Cardiac muscle cell (in vitro differentiated cells and primary cell): ENCODE data around the gene CHMP5. TPM values are rescaled to one million over a fixed set of nuclear protein-coding genes. Genes with fewer than 3 reads are reported as not detected.
A peak's percentile ranks its signal among the peaks of the same experiment; 100 is the strongest.
"Not testable (repeated sequence)": the region's sequence is repeated elsewhere in the genome, so short reads cannot be mapped to it uniquely, and the experiment has no call there.

Experiments used
- DNase-seq, 2 donors: peaks; one replicate each; pipeline versions ENCODE4 v3.0.0 to v3.0.0-alpha.2; 2010 to 2017; ENCODE audit warnings: low read depth in 1 of 2, low spot score in 1 of 2
- H3K27ac ChIP-seq: fragments of 200-600 bp; sonication (generic); 2 replicates; pipeline ENCODE4 v1.5.1; 2016
- H3K27me3 ChIP-seq: fragments of 200-600 bp; sonication (generic); 2 replicates; pipeline ENCODE4 v1.6.0; 2016; ENCODE audit warnings: control low read depth
- H3K36me3 ChIP-seq: fragments of 200-600 bp; sonication (generic); 2 replicates; pipeline ENCODE4 v1.5.1; 2016; ENCODE audit warnings: control low read depth
- H3K4me1 ChIP-seq: fragments of 200-600 bp; sonication (generic); 2 replicates; pipeline ENCODE4 v1.8.1; 2017; ENCODE audit warnings: low read depth, mild to moderate bottlenecking, mixed run types
- H3K4me3 ChIP-seq: fragments of 200-600 bp; sonication (generic); 2 replicates; pipeline ENCODE4 v1.5.1; 2016; ENCODE audit warnings: mild to moderate bottlenecking
- H3K9me3 ChIP-seq: fragments of 200-600 bp; sonication (generic); 2 replicates; pipeline ENCODE4 v1.5.1; 2017; ENCODE audit warnings: low read depth, mild to moderate bottlenecking, control low read depth
- polyA plus RNA-seq: library from polyadenylated mRNA; unstranded; fragments of >200 nt; fragmentation: Nextera tagmentation; extraction: Ambion mirVana; gene quantifications from 2 replicates; pipeline ENCODE4 v1.2.1, GENCODE V29; 2016
- total RNA-seq: library from RNA; depleted of rRNA; stranded (reverse); fragments of >200 nt; gene quantifications from 2 replicates; pipeline ENCODE4 v1.2.3, GENCODE V29; 2016
- TF ChIP-seq, protein P1 (sequence below): IDR thresholded peaks from 2 replicates; pipeline ENCODE4 v1.5.1; 2012; ENCODE audit warnings: low read depth, mild to moderate bottlenecking, low read length

The CHMP5 gene
- total and polyA plus RNA-seq, 2 experiments from 2014 or later = 75.5 to 99.5 TPM

DNA sequence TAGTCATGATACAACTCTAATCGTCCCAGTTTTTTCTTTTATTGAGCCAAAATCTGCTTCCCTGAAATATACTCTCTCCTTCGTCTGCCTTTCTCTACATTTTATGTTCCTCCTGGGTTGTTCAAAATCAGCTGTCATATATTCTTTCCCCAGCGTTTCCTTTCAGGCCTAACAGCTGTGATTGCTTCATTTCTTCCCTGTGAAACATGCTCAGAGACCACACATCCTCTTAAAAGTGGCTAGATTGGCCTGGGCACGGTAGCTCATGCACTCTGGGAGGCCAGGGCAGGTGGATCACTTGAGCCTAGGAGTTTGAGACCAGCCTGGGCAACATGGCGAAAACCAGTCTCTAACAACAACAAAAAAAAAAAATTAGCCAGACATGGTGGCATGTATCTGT is 50.5 kb downstream of the CHMP5 start:
- H3K4me3 ChIP-seq = no peak overlapping the region
- TF ChIP-seq, protein P1, sequence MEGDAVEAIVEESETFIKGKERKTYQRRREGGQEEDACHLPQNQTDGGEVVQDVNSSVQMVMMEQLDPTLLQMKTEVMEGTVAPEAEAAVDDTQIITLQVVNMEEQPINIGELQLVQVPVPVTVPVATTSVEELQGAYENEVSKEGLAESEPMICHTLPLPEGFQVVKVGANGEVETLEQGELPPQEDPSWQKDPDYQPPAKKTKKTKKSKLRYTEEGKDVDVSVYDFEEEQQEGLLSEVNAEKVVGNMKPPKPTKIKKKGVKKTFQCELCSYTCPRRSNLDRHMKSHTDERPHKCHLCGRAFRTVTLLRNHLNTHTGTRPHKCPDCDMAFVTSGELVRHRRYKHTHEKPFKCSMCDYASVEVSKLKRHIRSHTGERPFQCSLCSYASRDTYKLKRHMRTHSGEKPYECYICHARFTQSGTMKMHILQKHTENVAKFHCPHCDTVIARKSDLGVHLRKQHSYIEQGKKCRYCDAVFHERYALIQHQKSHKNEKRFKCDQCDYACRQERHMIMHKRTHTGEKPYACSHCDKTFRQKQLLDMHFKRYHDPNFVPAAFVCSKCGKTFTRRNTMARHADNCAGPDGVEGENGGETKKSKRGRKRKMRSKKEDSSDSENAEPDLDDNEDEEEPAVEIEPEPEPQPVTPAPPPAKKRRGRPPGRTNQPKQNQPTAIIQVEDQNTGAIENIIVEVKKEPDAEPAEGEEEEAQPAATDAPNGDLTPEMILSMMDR = no peak
- no peaks in the 10 kb centered on the region for H3K27me3 ChIP-seq
- H3K36me3 ChIP-seq = peaks cover 65% of the 10 kb centered on the region
- DNase-seq = no peak
- no peaks in the 10 kb centered on the region for H3K9me3 ChIP-seq
- no peaks in the 10 kb centered on the region for H3K4me1 ChIP-seq
- H3K27ac ChIP-seq = no peak overlapping the region

DNA sequence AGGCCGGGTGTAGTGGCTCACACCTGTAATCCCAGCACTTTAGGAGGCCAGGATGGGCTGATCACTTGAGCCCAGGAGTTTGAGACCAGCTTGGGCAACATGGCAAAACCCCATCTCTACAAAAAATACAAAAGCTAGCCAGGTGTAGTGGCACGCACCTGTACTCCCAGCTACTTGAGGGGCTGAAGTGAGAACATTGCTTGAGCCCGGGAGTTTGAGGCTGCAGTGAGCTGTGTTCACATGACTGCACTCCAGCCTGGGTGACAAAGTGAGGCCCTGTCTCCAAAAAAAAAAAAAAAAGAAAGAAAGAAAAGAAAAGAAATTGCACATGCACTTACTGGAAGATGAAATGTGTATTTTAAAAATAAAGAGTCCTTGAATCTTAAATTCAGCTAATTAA is 52.3 kb downstream of the CHMP5 start:
- H3K27ac ChIP-seq, H3K27me3 ChIP-seq: not testable (repeated sequence)
- H3K36me3 ChIP-seq = peaks cover 67% of the 10 kb centered on the region

DNA sequence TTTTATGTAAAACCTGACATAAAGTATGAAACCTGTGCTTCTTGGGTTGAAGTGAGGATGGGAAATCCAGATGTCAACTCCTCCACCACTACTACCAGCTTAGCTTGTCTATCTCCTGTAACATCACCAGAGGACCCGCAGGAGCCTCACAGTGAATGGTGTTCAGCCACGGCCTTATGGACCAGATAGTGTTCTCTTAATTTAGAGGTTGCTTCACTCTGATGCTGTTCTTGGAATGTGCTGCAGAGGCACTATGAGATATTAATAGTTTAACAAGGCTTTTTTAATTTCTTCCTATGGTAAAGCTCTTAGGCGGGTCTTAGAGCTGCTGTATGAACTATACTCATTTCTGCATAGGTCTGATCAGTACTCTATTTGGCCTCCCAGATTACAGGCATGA is 53.4 kb downstream of the CHMP5 start:
- no peak overlapping the region for H3K4me3 ChIP-seq
- no peak for DNase-seq
- H3K36me3 ChIP-seq = peaks cover 65% of the 10 kb centered on the region
- no peak overlapping the region for H3K27ac ChIP-seq
- H3K4me1 ChIP-seq = no peaks in the 10 kb centered on the region
- TF ChIP-seq, protein P1 = no peak
- H3K27me3 ChIP-seq = no peaks in the 10 kb centered on the region
- no peaks in the 10 kb centered on the region for H3K9me3 ChIP-seq

More for the DNA sequence above, 52.3 kb downstream of the CHMP5 start:
- DNase-seq, H3K4me1 ChIP-seq, H3K9me3 ChIP-seq, H3K4me3 ChIP-seq: not testable (repeated sequence)

DNA sequence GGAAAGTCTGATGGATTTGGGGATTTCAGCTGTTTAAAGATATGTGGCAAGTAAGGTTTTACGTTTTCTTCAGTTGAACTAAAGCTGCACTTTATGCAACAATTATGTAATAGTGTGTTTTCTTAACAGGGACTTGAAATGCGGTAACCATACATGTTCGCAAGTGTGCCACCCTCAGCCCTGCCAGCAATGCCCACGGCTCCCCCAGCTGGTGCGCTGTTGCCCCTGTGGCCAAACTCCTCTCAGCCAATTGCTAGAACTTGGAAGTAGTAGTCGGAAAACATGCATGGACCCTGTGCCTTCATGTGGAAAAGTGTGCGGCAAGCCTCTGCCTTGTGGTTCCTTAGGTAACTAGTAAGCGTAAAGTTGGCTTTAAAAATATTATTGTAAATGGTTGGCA is 53.9 kb downstream of the CHMP5 start:
- H3K9me3 ChIP-seq = no peaks in the 10 kb centered on the region
- no peaks in the 10 kb centered on the region for H3K4me1 ChIP-seq
- no peak overlapping the region for H3K27ac ChIP-seq
- DNase-seq = no peak
- no peak overlapping the region for H3K4me3 ChIP-seq
- peaks cover 62% of the 10 kb centered on the region for H3K36me3 ChIP-seq
- H3K27me3 ChIP-seq = no peaks in the 10 kb centered on the region
- TF ChIP-seq, protein P1 = no peak

DNA sequence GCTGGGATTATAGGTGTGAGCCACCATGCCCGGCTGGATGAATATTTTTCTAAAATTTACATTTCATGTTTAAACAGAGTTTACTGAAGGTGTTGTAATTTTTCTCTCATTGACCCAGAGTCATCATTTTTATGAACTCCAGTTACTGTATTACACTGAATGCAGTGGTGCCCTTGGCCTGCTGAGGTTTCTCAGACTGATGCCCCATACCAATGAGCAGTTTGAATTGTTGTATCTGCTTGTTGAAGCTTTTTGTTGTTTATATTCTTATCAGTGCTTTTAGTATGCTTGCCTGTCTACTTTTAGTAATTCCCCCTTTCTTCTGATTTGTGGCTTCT is 55.4 kb downstream of the CHMP5 start:
- no peaks in the 10 kb centered on the region for H3K4me1 ChIP-seq
- H3K36me3 ChIP-seq = peaks cover 50% of the 10 kb centered on the region
- TF ChIP-seq, protein P1 = no peak
- no peak overlapping the region for H3K27ac ChIP-seq
- H3K27me3 ChIP-seq = no peaks in the 10 kb centered on the region
- no peaks in the 10 kb centered on the region for H3K9me3 ChIP-seq
- DNase-seq = no peak
- no peak overlapping the region for H3K4me3 ChIP-seq

DNA sequence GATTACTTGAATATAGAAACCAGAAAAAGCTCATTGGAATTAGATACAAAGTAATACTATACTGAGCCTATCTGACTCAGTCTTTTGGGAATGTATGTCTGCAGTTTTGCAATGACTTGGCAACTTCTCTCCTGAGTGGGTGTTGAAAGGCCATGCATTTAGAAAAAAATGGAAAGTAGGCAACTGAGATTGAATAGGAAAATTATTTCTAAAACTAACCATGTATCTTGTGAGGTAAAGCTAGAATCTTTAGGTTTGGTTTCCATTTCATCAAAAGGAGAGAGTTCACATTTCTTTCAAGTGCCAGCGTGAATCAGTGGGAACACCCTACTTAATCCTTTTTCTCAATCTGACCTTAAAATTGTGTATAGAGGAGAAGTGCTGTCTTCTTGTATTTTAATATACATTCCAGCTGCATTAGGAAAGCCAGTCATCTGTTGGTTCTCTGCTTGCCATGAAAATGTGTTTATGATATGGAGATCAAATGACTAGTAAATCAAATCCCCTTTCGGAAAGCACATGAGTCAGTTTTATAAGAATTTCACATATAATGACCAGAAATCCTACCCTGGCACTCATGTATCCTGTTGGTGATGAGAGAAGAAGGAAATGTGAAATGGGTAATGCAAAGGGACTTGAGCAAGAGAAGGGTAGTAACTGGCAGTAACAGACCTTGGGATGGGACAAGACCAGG is 55.9 kb downstream of the CHMP5 start:
- Histone ChIP-seq H3K9me3 (no peaks in the 10 kb centered on the region), H3K27ac (no peak overlapping the region), H3K4me3 (no peak overlapping the region), H3K4me1 (no peaks in the 10 kb centered on the region), H3K36me3 (peaks cover 50% of the 10 kb centered on the region), H3K27me3 (no peaks in the 10 kb centered on the region)
- peak in 1 of 2 donors; percentile 95 for DNase-seq
- TF ChIP-seq, protein P1 = no peak
